NCI-H1105 (cell line): Measurements from ENCODE around the gene LHPP.
"Not testable (repeated sequence)": the region's sequence is repeated elsewhere in the genome, so short reads cannot be mapped to it uniquely, and the experiment has no call there.

Experiments
- DNase-seq: peaks from one replicate; lab custom pipeline; 2025; lab: John Stamatoyannopoulos, UW

The LHPP gene

DNA sequence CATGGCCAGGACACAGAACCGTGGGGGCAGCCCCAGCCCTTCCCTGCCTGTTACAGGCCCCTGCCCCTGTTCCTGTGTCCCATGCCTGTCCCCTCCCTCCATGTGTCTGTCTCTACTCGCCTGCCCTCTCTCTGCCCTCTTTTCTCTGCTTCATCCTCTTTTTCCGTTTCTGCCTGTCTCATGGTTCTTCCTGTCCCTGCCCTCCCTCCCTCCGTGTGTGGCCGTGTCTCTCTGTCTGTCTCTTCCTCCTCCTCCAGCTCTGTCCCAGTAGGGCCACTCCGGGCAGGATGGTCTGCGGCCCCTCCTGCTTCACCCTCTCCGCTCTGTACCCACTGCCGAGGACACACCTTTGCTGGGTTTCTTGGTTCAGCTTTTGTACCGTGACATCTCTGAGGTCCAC lies 145.2 kb downstream of the LHPP start:
- no peak for DNase-seq

DNA sequence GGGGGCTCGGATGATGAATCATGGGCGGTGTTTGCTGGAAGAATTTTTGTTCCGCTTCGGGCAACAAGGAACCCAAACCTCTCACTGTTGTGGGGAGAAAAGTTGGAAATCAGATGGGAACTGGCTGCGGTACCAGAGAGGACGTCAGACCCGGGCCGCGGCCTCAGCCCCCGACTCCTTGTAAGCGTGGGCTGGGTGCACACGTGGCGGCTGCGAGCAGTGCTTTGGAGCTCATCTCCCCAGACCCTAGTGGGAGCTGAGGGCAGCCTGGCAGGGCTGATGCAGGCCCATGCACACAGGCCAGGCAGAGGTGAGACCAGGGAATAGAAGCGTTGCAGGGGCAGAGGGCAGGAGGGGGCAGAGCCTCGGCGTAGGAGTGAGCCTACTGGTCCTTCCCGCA lies 146.1 kb downstream of the LHPP start:
- DNase-seq, result no peak

DNA sequence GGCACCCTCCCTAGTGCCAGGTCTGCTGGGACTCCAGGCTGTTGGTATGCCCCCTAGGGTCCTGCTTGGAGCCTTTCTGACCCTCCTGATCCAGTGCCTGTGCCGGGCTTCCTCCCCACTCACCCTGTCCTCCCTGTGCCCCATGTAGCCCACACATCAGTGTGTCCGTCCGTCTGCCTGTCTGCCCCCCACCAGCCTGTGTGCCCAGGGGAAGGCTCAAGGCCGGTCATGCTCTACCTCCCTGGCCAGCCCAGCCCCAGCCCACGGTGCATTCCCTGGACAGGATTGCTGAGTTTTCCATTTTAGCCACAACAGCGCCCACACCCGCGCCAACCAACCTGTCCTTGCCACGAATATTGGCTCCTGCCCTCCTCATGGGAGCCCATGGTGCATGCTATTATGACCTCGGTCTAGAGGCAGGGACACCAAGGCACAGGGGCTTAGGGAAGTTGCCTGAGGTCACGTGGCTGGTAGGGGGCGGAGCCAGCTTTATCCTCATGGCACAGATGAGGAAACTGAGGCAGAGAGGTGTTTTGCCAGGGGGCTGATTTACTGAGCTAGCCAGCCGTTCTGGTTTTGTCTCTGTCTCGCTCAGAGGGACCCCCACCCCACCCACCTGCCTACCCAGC lies 146.6 kb downstream of the LHPP start:
- DNase-seq, result no peak

DNA sequence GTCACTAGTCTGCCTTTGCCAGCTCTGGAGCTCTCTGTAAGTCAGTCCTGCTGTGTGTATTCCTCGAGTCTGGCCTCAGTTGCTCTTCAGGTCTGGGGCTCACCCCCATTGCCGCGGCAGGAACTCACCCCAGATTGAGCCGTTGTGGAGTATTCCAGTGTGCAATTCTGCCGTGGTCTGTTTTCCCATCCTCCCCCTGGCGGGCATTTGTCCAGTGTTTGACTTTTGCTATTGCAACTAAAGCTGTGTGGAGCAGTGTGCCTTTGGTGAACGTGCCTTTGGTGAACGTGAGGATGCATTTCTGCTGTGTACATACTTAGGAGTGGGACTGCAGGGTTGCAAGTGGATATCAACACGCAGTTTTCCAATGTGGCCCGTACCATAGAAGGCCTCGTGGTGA lies 148.1 kb downstream of the LHPP start:
- no peak for DNase-seq

DNA sequence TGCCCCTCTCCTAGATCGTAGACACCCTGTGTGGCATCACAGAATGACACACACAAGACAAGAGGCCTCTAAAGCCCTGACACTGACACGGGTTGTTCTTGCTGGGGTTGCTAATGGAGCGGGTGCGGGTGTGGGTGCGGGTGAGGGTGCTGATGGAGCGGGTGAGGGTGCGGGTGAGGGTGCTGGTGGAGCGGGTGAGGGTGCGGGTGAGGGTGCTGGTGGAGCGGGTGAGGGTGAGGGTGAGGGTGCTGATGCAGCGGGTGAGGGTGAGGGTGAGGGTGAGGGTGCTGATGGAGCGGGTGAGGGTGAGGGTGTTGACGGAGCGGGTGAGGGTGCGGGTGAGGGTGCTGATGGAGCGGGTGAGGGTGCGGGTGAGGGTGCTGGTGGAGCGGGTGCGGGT lies 148.6 kb downstream of the LHPP start:
- DNase-seq, result not testable (repeated sequence)

DNA sequence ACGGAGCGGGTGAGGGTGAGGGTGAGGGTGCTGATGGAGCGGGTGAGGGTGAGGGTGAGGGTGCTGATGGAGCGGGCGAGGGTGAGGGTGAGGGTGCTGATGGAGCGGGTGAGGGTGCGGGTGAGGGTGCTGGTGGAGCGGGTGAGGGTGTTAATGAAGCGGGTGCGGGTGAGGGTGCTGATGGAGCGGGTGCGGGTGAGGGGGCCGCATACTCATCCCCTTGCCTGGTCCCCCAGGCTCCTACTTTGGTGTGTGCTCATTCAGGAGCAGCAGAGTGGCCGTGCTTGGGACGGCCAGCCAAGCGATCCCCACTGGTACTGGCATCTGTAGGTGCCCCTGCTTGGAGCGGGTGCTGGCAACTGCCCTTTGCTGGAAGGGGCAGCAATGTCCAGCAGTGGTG lies 149.2 kb downstream of the LHPP start:
- DNase-seq, result not testable (repeated sequence)

DNA sequence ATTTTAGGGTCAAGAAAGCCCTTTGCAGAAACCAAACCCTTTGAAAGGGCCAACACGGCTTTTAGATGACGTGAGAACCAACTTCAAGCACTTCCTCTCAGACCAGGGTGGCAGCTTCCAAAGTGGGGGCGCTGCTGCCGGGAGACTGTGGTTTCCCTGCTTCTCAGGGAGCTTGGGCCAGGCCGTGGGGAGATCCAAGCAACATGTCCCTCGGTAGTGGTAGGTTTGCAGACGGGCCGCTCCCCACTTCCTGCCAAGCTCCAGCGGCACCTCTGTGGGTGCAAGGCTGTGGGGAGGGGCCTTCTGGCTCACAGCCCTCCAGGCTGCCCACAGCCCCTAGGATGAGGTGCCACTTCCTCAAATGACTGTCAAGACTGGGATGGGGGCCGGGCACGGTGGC lies 150.1 kb downstream of the LHPP start:
- DNase-seq, result no peak

DNA sequence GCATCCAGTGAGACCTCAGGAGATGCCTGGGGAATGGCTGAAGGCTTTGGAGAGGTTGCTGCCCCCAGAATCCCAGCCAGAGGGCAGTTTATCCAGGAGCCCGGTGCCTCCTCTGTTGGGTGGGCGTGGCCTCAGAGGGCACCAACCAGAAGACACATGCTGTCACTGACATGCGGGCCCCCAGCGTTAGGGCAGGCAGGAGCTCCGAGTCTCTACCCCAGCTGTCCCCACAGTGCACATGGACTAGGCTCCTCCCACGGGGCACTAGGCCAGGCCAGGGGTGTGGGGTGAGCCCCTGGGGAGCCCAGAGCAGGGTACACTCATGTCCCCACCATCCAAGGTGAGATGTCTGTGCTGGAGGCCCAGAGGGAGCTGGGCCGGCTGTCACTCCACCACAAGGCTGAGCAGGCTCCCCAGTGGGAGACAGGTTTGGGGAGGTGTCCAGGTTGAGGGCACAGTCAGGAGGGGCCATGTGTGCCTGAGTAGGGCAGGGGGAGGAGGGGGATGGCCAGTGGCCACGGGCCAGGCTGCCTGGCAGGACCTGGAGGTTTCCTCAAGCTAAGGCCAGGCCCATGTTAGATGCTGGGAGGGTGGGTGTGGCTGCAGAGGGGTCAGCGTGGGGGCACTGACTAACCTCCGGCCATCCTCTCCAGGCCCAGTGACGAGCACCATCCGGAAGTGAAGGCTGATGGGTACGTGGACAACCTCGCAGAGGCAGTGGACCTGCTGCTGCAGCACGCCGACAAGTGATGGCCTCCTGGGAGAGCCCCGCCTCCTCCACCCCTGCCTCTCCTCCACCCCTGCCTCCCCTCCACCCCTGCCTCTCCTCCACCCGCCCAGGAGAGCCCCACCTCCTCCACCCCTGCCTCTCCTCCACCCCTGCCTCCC lies 151.2 kb downstream of the LHPP start:
- DNase-seq, result no peak

DNA sequence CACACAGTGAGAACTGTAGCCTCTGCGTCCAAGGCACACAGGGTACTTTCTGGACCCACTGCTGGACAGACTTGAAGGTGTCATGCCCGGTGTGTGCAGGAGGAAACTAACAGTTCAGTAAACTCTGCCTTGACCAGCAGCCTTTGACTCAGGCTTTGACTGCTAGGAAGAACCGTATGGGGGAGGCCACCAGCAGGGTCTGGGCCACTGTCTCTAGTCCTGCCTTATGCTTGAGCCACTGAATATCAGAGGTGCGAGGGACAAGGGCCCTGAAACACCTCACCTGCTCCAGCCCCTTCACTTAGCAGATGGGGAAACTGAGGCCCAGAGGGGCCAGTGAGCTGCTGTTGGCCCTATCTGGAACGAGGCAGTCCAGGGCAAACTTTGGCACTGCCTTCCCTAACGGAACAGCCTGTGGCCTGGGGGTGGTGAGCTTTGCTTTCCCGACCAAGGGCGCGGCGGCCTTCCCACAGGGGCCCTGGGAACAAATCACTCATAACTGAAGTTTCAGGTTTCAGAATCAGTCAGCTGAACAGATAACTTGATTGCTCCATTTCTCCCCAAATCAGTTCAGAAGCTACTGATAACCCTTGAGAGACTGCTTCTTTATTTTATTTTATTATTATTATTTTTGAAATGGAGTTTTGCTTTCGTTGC lies 152.5 kb downstream of the LHPP start:
- no peak for DNase-seq

DNA sequence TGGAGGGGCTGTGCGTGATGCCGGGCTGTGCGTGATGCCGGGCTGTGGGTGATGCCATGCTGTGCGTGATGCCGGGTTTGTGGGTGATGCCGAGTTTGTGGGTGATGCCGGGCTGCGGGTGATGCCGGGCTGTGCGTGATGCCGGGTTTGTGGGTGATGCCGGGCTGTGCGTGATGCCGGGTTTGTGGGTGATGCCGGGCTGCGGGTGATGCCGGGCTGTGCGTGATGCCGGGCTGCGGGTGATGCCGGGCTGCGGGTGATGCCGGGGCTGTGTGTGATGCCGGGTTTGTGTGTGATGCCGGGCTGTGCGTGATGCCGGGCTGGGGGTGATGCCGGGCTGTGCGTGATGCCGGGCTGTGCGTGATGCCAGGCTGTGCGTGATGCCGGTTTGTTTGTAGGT lies 153.6 kb downstream of the LHPP start:
- DNase-seq, result no peak

DNA sequence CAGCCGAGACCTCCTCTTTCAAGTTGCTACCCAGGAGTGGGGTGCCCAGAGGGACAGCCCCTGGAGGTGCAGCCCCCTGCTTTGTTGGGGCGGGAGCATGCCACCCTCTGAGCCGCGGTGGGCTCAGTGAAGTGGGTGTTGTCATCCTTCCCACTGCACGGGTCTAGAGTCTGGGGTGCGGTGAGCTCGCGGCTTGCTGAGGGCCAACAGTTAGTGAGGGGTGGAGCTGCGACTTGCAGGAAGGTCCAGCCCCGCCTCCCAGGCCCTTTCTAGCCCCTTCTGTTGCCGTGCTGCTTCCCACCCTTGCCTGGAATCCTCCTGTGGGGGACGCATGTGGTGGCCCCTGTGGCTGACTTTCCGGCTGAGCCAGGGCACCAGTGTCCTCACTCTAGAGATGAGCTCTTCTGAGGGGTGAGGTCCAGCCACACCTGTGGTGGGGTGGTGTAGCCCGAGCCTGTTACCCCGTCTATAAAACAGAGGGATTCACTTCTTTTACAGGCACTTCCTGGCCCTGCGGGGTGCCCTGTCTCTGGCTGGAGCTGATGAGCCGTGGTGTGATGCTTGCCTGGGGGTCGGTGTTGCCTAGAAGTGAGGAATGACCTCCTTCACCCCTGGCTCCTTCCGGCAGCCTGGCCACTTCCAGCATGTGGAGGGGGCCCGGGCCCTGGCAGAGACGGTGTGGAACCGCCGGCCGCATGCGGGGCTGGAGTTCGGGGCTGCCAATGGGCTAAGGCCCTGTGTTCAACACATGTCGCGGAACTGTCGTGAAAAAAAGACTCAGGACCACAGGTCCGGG lies 154.6 kb downstream of the LHPP start:
- DNase-seq, result no peak

DNA sequence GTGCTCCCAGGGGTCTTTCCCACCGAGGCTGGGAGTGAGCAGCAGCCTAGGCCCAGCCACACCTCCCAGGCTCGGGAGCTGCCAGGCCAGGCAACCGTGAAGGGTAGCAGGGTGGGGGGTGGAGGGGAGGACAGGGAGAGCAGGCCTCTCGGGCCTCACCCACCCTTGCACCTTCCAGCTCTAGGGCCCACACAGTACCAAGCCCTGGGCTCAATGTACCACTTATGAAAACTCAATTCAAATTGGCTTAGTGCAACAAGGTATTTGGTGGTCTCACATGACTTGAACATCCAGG lies 155.2 kb downstream of the LHPP start:
- DNase-seq, result no peak

DNA sequence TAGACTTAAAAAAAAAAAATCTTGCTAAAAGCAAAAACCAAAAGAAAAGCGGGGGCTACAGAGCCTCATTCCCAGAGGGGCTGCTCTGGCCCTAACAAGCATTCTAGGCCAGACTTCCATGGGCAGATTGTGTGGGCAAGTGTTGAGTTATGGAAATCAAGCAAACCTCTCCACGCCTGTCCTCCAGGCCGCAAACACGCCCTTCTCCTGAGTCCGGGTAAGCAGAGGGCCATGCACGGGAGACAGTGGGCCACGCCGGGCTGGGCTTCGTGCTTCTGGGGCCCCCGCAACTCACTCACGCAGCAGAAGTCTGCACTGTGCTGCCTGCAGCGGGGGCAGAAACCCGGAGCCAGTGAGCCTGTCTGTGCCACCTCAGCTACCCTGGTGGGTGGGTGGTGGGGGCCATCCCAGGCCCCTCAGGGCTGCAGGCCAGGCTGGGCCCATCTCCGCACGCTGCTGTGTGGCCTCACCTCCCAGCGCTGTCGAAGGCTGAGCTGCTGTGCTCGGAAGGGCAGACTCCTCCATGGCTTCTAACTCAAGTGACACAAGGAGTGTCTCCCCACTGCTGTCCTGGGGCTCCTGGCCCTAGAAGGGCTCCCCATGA lies 156.9 kb downstream of the LHPP start:
- no peak for DNase-seq

DNA sequence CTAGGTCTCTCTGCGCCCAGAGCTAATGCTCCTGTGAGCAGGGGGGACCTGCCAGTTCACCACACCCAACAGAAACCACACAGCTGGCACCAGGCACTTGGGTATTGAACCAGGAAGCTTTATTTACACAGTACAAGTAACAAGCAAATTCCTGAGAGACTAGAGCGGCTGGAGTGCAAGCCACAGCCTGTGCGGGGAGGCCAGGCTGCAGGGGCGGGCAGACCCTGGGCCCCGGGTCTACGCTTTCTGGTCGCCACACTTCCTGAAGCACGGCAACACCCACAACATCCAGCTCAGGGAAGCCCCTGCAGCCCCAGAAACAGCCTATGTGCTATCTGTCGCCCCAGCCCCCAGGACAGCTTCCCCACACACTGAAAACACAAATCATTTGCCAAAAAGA lies 157.6 kb downstream of the LHPP start:
- no peak for DNase-seq

DNA sequence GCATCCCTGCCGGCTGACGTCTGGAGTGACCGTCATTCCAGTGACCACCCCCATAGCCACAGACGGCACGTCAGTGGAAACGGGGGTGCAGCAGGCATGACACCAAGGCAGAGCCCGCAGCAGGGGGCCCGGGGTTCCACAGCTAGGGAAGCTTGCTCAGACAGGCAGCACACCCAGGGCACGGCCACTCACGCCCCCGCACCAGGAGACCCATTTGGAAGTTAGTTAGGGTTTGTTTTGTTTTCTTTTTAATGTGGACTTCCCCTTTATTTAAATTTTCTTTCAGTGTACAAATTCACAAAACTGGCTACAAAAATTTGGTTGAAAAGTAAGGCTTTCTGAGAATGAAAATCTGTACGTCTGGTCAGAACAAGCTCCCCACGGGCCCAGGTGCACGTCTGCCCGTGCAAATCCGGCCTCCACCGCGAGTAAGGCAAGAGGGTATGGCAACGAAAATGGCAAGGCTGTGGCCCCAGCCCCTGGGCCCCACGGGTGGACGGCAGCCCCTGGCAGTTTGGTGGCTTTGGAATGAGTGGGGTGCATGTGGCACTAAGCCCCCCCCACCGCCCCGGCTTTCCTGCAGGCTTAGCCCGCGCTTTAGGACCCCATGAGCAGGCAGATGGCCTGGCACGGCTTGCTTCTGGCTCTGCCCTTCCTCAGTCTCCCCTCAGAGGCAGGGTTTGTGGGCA lies 158.3 kb downstream of the LHPP start:
- DNase-seq, result no peak

DNA sequence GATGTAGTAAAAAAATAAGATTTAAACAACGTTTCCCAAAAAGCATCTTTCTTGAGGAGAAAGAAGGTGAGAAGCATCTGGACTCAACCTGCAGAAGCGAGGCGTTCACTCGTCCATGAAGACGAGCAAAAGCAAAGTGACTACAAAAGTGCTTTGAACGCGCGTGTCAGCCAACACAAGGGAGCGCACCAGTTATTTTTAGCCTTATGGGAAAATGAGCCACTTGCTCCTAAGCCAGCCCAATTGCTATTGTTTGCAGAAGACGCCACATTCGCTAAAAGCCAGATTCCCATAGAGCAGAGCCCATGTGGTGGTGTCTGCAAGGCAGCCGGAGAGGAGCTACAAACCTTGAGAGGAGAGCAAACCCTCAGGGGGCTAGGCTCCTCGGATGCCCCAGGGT lies 160.0 kb downstream of the LHPP start:
- DNase-seq, result no peak

DNA sequence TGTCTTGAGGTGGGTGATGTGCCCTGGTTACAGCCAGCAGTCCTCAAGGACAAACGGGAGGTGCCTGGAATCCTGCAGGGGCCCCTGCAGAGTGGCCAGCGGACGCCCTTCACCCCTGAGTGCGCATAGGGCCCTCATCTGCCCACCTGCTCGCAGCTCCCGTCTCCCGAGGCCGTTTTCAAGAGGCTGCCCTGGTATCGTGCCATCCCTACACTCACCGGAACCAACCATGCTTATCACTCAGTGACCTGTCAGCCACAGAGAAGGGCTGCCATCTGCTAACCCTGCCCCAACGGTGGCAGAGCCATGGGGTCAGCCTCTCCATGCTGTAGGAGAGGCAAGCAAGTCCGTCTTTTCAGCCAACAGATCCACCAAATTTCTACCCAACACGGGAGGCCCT lies 160.5 kb downstream of the LHPP start:
- DNase-seq, result no peak

DNA sequence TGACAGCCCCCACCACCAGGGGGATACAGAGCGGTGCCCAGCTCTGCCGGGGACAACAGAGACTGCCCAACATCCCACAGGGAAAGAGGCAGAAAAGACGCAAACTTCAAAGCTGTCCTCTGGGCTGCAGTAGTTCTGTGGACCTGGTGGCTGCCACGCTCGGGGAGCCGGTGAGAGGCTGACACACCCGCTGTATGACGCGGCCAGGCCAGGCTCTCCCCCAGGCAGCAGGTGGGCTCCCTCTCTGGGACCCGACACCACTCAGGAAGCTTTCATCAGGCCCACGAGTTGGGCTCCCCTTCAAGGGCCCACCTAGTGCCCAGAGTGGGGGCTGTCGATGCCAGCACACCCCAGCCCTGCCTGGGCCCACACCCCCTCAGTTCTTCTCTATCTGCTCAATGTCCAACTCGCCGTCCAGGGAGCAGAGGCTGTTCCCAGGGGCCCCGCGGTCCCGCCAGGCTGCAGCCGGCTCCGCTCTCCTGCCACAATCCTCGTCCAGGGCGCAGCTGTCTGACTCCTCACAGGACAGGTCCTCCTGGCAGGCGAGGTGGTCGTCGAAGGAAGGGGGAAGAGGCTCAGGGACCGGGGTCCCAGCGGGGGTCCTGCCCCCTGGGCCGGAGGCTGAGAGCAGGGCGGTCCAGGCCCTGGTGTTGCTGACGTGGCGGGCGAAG lies 161.4 kb downstream of the LHPP start:
- no peak for DNase-seq

DNA sequence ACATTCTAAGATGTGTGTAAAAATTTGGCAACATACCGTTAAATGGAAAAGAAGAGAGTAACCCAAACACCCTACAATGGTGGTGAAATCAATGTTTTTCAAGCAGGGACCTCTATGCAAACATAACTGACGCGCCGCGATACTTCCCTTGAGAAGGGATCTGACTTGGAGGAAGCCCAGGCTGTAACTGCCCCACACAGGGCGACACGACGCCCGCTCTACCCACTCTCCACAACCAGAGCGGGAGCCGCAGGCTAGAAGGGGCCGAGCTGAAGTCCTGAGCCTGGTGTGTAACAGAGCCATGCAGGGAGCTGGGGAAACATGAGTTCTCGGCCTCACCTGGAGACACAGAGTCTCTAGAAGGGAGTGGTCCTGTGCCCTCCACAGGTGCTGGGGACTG lies 162.4 kb downstream of the LHPP start:
- DNase-seq, result no peak

DNA sequence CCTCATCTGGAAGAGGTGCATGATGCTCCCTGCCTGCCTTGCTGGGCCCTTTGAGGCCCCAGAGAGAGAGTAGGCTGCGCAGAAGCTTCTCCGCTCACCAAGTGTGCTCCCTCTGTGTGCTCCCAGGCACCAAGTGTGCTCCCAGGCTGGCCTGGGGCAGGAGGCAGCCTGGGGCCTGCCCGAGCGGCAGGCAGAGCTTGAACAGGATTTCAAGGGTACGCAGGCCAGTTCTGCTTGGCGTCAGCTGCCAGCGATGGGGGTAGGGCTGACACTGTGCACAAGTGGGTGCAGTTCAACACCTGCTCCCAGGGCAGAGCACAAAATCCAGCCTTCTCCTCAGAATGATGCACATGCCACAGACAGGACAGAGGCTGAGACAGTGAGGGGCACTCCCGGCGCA lies 162.8 kb downstream of the LHPP start:
- DNase-seq, result peak; percentile 23

DNA sequence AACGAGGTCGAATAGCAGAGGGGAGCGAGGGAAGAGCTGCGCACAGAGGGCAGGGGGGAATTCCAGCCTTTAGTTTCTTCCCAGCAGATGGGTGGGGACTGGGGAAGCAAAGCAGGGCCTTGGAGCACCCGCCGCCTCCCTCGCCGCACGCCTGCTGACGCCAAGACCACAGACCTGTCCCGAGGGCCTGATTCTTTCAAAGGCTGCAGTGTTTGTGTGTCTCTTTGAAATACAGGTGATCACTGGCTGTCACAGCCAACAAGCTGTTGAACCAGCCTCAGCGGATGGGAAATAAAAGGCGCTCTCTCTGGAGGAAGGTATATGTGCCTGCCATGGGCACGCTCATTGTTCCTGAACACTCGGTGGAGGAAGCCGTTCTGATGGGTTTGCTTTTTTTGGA lies 163.3 kb downstream of the LHPP start:
- no peak for DNase-seq
